NB4 (cell line): ENCODE data around the gene CSNK2A1.

Source experiments
- DNase-seq: peaks from one replicate; pipeline ENCODE4 v3.0.0; 2010; ENCODE audit warnings: low read depth
- H3K4me3 ChIP-seq: one replicate; pipeline ENCODE4 v1.5.1; 2011; ENCODE audit warnings: mild to moderate bottlenecking, low read depth, low read length, moderate library complexity
- CTCF ChIP-seq: IDR thresholded peaks from one replicate; pipeline ENCODE4 v1.5.1; 2012; ENCODE audit warnings: low read depth, low read length
- MAX ChIP-seq: IDR thresholded peaks from 2 replicates; pipeline ENCODE4 v1.6.1; 2011; ENCODE audit warnings: low read depth, low read length
- MYC ChIP-seq: IDR thresholded peaks from 2 replicates; pipeline ENCODE4 v1.6.1; 2011; ENCODE audit warnings: low read depth, low read length
- POLR2A ChIP-seq: IDR thresholded peaks from 2 replicates; pipeline ENCODE4 v1.6.1; 2011; ENCODE audit warnings: mild to moderate bottlenecking; ENCODE audit not compliant: insufficient read length; ENCODE audit errors: extremely low read depth

CSNK2A1 gene

GRCh38 chr20:540391-541201, 3.0 kb downstream of the CSNK2A1 start:
- H3K4me3 ChIP-seq: peak overlapping the region; percentile 27
- TF ChIP-seq MAX (0 out of 2 replicates have a peak, but pooled peaks have one; percentile 26), CTCF (peak; percentile 8), MYC (peak; percentile 32; the same call in 1 of the 2 replicates), POLR2A (no peak)

GRCh38 chr20:539848-540247, 3.7 kb downstream of the CSNK2A1 start:
- no peak for DNase-seq
- TF ChIP-seq MYC: no peak
- TF ChIP-seq POLR2A: no peak
- TF ChIP-seq CTCF: no peak
- no peak for TF ChIP-seq MAX
- H3K4me3 ChIP-seq: peak overlapping the region; percentile 27

More at GRCh38 chr20:540391-541201, 3.0 kb downstream of the CSNK2A1 start:
- peak; percentile 32 for DNase-seq

GRCh38 chr20:539191-539590, 4.4 kb downstream of the CSNK2A1 start:
- H3K4me3 ChIP-seq: peak overlapping the region; percentile 21
- TF ChIP-seq MYC: no peak
- no peak for TF ChIP-seq MAX
- TF ChIP-seq CTCF: no peak
- TF ChIP-seq POLR2A: no peak
- peak; percentile 35 for DNase-seq

- TF ChIP-seq MAX: no peak
- DNase-seq: no peak
- H3K4me3 ChIP-seq: no peak overlapping the region
Measured at GRCh38 chr20:537983-538382, 5.6 kb downstream of the CSNK2A1 start.

GRCh38 chr20:536426-537010, 7.1 kb downstream of the CSNK2A1 start:
- no peak for DNase-seq
- no peak overlapping the region for H3K4me3 ChIP-seq
- no peak for TF ChIP-seq MYC
- TF ChIP-seq MAX: no peak
- no peak for TF ChIP-seq CTCF
- TF ChIP-seq POLR2A: no peak

GRCh38 chr20:535958-536357, 7.6 kb downstream of the CSNK2A1 start:
- DNase-seq: peak; percentile 36
- TF ChIP-seq MAX (no peak), MYC (no peak), CTCF (no peak), POLR2A (no peak)
- no peak overlapping the region for H3K4me3 ChIP-seq
